GM21360 (cell line): ENCODE results near the gene ZC3H4.
"Not testable (repeated sequence)": the region's sequence is repeated elsewhere in the genome, so short reads cannot be mapped to it uniquely, and the experiment has no call there.

Experiments used
- ATAC-seq: cut with Tn5 transposase; IDR thresholded peaks from one replicate; pipeline ENCODE4 v1.9.1; 2021; ENCODE audit warnings: mild to moderate bottlenecking, moderate library complexity; ENCODE audit not compliant: unreplicated experiment

Gene ZC3H4

GRCh38 chr19:47109177-47109540, 4.4 kb downstream of the ZC3H4 start:
- no peak for ATAC-seq

GRCh38 chr19:47107953-47108746, 5.4 kb downstream of the ZC3H4 start:
- no peak for ATAC-seq

- ATAC-seq, result no peak
Measured at GRCh38 chr19:47107202-47107952, 6.2 kb downstream of the ZC3H4 start.

GRCh38 chr19:47106821-47107201, 6.8 kb downstream of the ZC3H4 start:
- no peak for ATAC-seq

GRCh38 chr19:47105874-47106273, 7.7 kb downstream of the ZC3H4 start:
- ATAC-seq, result no peak

- no peak for ATAC-seq
Measured at GRCh38 chr19:47104680-47105079, 8.9 kb downstream of the ZC3H4 start.

GRCh38 chr19:47102346-47103060, 11.1 kb downstream of the ZC3H4 start:
- no peak for ATAC-seq

GRCh38 chr19:47101116-47101515, 12.5 kb downstream of the ZC3H4 start:
- not testable (repeated sequence) for ATAC-seq

- no peak for ATAC-seq
Measured at GRCh38 chr19:47100290-47100689, 13.3 kb downstream of the ZC3H4 start.

GRCh38 chr19:47099576-47100050, 14.0 kb downstream of the ZC3H4 start:
- no peak for ATAC-seq

GRCh38 chr19:47098608-47099007, 15.0 kb downstream of the ZC3H4 start:
- no peak for ATAC-seq

GRCh38 chr19:47097396-47098201, 16.0 kb downstream of the ZC3H4 start:
- ATAC-seq, result no peak

GRCh38 chr19:47096721-47097120, 16.9 kb downstream of the ZC3H4 start:
- ATAC-seq, result no peak

- ATAC-seq, result no peak
Measured at GRCh38 chr19:47096100-47096704, 17.4 kb downstream of the ZC3H4 start.

GRCh38 chr19:47095476-47096099, 18.0 kb downstream of the ZC3H4 start:
- no peak for ATAC-seq

GRCh38 chr19:47094557-47095475, 18.8 kb downstream of the ZC3H4 start:
- no peak for ATAC-seq

- ATAC-seq, result no peak
Measured at GRCh38 chr19:47093841-47094240, 19.7 kb downstream of the ZC3H4 start.

- ATAC-seq, result no peak
Measured at GRCh38 chr19:47093254-47093653, 20.3 kb downstream of the ZC3H4 start.
